Prostate gland (tissue), 2 donors: ENCODE results near the gene CAPN13.

Experiments used
- POLR2AphosphoS5 ChIP-seq: sonication (generic); formaldehyde crosslinking; IDR thresholded peaks from one replicate; pipeline ENCODE4 v1.6.1; 2017; ENCODE audit warnings: antibody characterized with exemption
- TF ChIP-seq, protein P1 (sequence below), 4 experiments: fragments of 200-600 bp in 2 of 4; fragments of 450-650 bp in 2 of 4; sonication (generic) in 2 of 4; IDR thresholded peaks; 1 replicate in 3 of 4; 2 replicates in 1 of 4; pipeline ENCODE4 v1.5.1; 2016 to 2019; ENCODE audit warnings: antibody characterized with exemption in 4 of 4, mild to moderate bottlenecking in 2 of 4, moderate library complexity in 2 of 4

DNA sequence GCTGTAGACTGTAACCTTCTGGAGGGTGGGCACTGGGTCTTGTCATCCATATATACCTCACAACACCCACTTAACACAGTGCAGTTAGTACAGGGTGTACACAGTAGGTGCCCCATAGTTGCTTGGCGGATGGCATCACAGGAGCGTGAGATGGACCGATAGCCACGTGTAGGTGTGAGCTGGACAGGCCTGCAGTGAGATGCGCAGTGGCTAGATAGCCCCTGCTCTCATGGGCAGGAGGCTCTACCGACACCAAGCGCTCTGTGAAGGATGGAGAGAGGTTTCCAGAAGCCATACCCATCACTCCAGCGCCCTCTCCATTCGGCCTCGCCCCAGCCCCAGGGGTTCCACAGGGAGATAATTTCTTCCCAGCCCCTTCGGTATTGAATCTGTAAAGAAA is 49.5 kb downstream of the CAPN13 start:
- TF ChIP-seq, protein P1, sequence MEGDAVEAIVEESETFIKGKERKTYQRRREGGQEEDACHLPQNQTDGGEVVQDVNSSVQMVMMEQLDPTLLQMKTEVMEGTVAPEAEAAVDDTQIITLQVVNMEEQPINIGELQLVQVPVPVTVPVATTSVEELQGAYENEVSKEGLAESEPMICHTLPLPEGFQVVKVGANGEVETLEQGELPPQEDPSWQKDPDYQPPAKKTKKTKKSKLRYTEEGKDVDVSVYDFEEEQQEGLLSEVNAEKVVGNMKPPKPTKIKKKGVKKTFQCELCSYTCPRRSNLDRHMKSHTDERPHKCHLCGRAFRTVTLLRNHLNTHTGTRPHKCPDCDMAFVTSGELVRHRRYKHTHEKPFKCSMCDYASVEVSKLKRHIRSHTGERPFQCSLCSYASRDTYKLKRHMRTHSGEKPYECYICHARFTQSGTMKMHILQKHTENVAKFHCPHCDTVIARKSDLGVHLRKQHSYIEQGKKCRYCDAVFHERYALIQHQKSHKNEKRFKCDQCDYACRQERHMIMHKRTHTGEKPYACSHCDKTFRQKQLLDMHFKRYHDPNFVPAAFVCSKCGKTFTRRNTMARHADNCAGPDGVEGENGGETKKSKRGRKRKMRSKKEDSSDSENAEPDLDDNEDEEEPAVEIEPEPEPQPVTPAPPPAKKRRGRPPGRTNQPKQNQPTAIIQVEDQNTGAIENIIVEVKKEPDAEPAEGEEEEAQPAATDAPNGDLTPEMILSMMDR (IDR thresholded peaks at IDR 0.05) = no peak
- TF ChIP-seq POLR2AphosphoS5 = no peak
